Measurements from ENCODE around the gene CAPN10.

The CAPN10 gene

GRCh38 chr2:240626531-240627300 is 40.2 kb downstream of the CAPN10 start:
- no peak for DNase-seq

- no peak for DNase-seq
Measured at GRCh38 chr2:240627736-240628506, 41.4 kb downstream of the CAPN10 start.

GRCh38 chr2:240628507-240628807 is 41.9 kb downstream of the CAPN10 start:
- DNase-seq: no peak

- DNase-seq: no peak
Measured at GRCh38 chr2:240628808-240629618, 42.5 kb downstream of the CAPN10 start.

- no peak for DNase-seq
Measured at GRCh38 chr2:240629619-240629967, 43.1 kb downstream of the CAPN10 start.

- no peak for DNase-seq
Measured at GRCh38 chr2:240629968-240630770, 43.6 kb downstream of the CAPN10 start.

- DNase-seq: no peak
Measured at GRCh38 chr2:240630771-240631547, 44.4 kb downstream of the CAPN10 start.

- DNase-seq: no peak
Measured at GRCh38 chr2:240631548-240632305, 45.2 kb downstream of the CAPN10 start.

GRCh38 chr2:240632306-240632721 is 45.8 kb downstream of the CAPN10 start:
- no peak for DNase-seq

- DNase-seq: no peak
Measured at GRCh38 chr2:240635121-240635997, 48.8 kb downstream of the CAPN10 start.

- no peak for DNase-seq
Measured at GRCh38 chr2:240635998-240636547, 49.5 kb downstream of the CAPN10 start.

- DNase-seq: no peak
Measured at GRCh38 chr2:240636563-240637115, 50.1 kb downstream of the CAPN10 start.

- no peak for DNase-seq
Measured at GRCh38 chr2:240637116-240637900, 50.8 kb downstream of the CAPN10 start.

GRCh38 chr2:240637901-240638345 is 51.4 kb downstream of the CAPN10 start:
- DNase-seq: no peak

- no peak for DNase-seq
Measured at GRCh38 chr2:240638512-240639160, 52.1 kb downstream of the CAPN10 start.

GRCh38 chr2:240639566-240639965 is 53.0 kb downstream of the CAPN10 start:
- no peak for DNase-seq

GRCh38 chr2:240640939-240641338 is 54.4 kb downstream of the CAPN10 start:
- peak; percentile 12 for DNase-seq

Data from NCI-H69 (cell line).